ENCODE data around the gene SHOX. TPM values are rescaled to one million over a fixed set of nuclear protein-coding genes. Genes with fewer than 3 reads are reported as not detected.
"Not testable (repeated sequence)": the region's sequence is repeated elsewhere in the genome, so short reads cannot be mapped to it uniquely, and the experiment has no call there.

The SHOX gene
- total and polyA plus RNA-seq, 2 donors (not counting 1 experiment from before 2014, with no cell fraction given): not detected

DNA sequence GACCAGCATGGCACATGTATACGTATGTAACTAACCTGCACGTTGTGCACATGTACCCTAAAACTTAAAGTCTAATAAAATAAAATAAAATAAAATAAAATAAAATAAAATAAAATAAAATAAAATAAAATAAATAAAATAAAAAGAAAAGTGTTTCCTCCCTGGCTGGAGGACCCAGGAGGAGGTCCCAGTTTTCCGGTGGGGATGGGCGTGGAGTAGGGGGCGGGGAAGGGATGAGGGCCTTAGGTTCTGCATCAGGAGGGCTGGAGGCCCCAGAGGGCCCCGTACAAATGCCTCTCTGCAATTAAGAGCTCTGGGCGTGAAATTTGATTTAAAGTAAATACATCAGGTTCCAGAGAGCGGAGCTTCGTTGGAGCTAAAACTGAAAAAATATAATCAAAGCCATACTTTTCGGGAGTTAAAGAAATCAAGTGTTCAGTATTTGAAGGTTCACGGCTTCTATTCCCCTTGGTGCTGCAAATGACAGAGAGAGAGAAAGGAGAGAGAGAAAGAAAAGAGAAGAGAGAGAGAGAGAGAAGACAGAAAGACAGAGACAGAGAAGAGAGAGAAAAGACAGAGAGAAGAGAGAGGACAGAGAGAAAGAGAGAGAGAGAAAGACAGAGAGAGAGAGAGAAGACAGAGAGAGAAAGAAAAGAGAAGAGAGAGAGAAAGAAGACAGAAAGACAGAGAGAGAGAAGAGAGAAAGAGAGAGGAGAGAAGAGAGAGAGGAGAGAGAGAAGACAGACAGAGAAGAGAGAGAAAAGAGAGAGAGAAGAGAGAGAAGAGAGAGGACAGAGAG is 8.7 kb upstream of the SHOX start:
- no peaks in the 10 kb centered on the region for H3K27me3 ChIP-seq (ENCODE audit: control insufficient read depth, insufficient read depth, low read length)
- no peak overlapping the region for H2AFZ ChIP-seq (ENCODE audit: low read length)
- no peaks in the 10 kb centered on the region for H3K4me1 ChIP-seq (ENCODE audit: control insufficient read depth, extremely low read depth, insufficient read depth, low read length)
- no peak for DNase-seq (ENCODE audit: low read depth in 2 of 2)
- no peaks in the 10 kb centered on the region for H3K9me3 ChIP-seq (ENCODE audit: control insufficient read depth, insufficient read depth, low read depth, low read length)
- H3K4me2 ChIP-seq (ENCODE audit: extremely low read depth, insufficient read depth, low read length): no peak overlapping the region
- TF ChIP-seq, protein P1, sequence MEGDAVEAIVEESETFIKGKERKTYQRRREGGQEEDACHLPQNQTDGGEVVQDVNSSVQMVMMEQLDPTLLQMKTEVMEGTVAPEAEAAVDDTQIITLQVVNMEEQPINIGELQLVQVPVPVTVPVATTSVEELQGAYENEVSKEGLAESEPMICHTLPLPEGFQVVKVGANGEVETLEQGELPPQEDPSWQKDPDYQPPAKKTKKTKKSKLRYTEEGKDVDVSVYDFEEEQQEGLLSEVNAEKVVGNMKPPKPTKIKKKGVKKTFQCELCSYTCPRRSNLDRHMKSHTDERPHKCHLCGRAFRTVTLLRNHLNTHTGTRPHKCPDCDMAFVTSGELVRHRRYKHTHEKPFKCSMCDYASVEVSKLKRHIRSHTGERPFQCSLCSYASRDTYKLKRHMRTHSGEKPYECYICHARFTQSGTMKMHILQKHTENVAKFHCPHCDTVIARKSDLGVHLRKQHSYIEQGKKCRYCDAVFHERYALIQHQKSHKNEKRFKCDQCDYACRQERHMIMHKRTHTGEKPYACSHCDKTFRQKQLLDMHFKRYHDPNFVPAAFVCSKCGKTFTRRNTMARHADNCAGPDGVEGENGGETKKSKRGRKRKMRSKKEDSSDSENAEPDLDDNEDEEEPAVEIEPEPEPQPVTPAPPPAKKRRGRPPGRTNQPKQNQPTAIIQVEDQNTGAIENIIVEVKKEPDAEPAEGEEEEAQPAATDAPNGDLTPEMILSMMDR (conservative IDR thresholded peaks at IDR 0.05 in 1 of 2, IDR thresholded peaks at IDR 0.05 in 1 of 2; ENCODE audit: low read depth in 1 of 2, low read length in 2 of 2): no peak
- no peak for TF ChIP-seq EZH2 (IDR thresholded peaks at IDR 0.05; ENCODE audit: low read length, missing control alignments)
- H3K9ac ChIP-seq (ENCODE audit: insufficient read depth, low read length): no peak overlapping the region
- no peaks in the 10 kb centered on the region for H3K36me3 ChIP-seq (ENCODE audit: control insufficient read depth, insufficient read depth, low read length)
- no peak overlapping the region for H3K27ac ChIP-seq (ENCODE audit: insufficient read depth, low read length)
- H4K20me1 ChIP-seq (ENCODE audit: control insufficient read depth, extremely low read depth, insufficient read depth, low read length): no peaks in the 10 kb centered on the region
- H3K4me3 ChIP-seq (replicated peaks in 1 of 4; ENCODE audit: control extremely low read depth in 1 of 4, insufficient read depth in 1 of 4, low read depth in 3 of 4, low read length in 4 of 4): no peak overlapping the region
- H3K79me2 ChIP-seq (ENCODE audit: control insufficient read depth, insufficient read depth, low read length): no peaks in the 10 kb centered on the region

DNA sequence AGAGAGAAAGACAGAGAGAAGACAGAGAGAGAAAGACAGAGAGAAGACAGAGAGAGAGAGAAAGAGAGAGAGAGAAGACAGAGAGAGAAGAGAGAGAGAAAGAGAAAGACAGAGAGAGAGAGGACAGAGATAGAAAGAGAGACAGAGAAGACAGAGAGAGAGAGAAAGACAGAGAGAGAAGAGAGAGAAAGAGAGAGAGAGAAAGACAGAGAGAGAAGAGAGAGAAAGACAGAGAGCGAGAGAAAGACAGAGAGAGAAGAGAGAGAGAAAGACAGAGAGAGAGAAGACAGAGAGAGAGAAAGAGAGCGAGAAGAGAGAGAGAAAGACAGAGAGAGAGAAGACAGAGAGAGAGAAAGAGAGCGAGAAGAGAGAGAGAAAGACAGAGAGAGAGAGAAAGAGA is 7.8 kb upstream of the SHOX start:
- DNase-seq (ENCODE audit: low read depth in 2 of 2); H3K79me2 ChIP-seq (ENCODE audit: control insufficient read depth, insufficient read depth, low read length); H3K36me3 ChIP-seq (ENCODE audit: control insufficient read depth, insufficient read depth, low read length): not testable (repeated sequence)

DNA sequence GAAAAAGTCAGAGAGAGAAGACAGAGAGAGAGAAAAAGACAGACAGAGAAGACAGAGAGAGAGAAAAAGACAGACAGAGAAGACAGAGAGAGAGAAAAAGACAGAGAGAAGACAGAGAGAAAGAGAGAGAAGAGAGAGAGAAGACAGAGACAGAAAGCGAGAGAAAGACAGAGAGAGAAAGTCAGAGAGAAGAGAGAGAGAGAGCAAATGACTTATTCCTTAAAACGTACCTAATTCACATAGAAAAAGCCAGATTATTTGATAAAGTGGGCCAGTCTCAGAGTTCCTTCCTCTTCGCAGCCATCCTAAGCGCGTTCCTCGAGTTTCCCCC is 7.4 kb upstream of the SHOX start:
- H3K9ac ChIP-seq (ENCODE audit: insufficient read depth, low read length): no peak overlapping the region
- DNase-seq (ENCODE audit: low read depth in 2 of 2): no peak
- H3K4me2 ChIP-seq (ENCODE audit: extremely low read depth, insufficient read depth, low read length): no peak overlapping the region
- no peaks in the 10 kb centered on the region for H4K20me1 ChIP-seq (ENCODE audit: control insufficient read depth, extremely low read depth, insufficient read depth, low read length)
- H3K36me3 ChIP-seq (ENCODE audit: control insufficient read depth, insufficient read depth, low read length): no peaks in the 10 kb centered on the region
- no peaks in the 10 kb centered on the region for H3K4me1 ChIP-seq (ENCODE audit: control insufficient read depth, extremely low read depth, insufficient read depth, low read length)
- no peaks in the 10 kb centered on the region for H3K27me3 ChIP-seq (ENCODE audit: control insufficient read depth, insufficient read depth, low read length)
- H2AFZ ChIP-seq (ENCODE audit: low read length): no peak overlapping the region
- H3K27ac ChIP-seq (ENCODE audit: insufficient read depth, low read length): no peak overlapping the region
- no peak for TF ChIP-seq EZH2 (IDR thresholded peaks at IDR 0.05; ENCODE audit: low read length, missing control alignments)
- TF ChIP-seq, protein P1 (conservative IDR thresholded peaks at IDR 0.05 in 1 of 2, IDR thresholded peaks at IDR 0.05 in 1 of 2; ENCODE audit: low read depth in 1 of 2, low read length in 2 of 2): no peak
- H3K9me3 ChIP-seq (ENCODE audit: control insufficient read depth, insufficient read depth, low read depth, low read length): no peaks in the 10 kb centered on the region
- no peak overlapping the region for H3K4me3 ChIP-seq (replicated peaks in 1 of 4; ENCODE audit: control extremely low read depth in 1 of 4, insufficient read depth in 1 of 4, low read depth in 3 of 4, low read length in 4 of 4)
- H3K79me2 ChIP-seq (ENCODE audit: control insufficient read depth, insufficient read depth, low read length): no peaks in the 10 kb centered on the region

More for the DNA sequence above, 7.8 kb upstream of the SHOX start:
- not testable (repeated sequence) for H4K20me1 ChIP-seq (ENCODE audit: control insufficient read depth, extremely low read depth, insufficient read depth, low read length); H2AFZ ChIP-seq (ENCODE audit: low read length); H3K27me3 ChIP-seq (ENCODE audit: control insufficient read depth, insufficient read depth, low read length); H3K4me2 ChIP-seq (ENCODE audit: extremely low read depth, insufficient read depth, low read length); H3K27ac ChIP-seq (ENCODE audit: insufficient read depth, low read length); H3K4me1 ChIP-seq (ENCODE audit: control insufficient read depth, extremely low read depth, insufficient read depth, low read length); H3K4me3 ChIP-seq (replicated peaks in 1 of 4; ENCODE audit: control extremely low read depth in 1 of 4, insufficient read depth in 1 of 4, low read depth in 3 of 4, low read length in 4 of 4); H3K9me3 ChIP-seq (ENCODE audit: control insufficient read depth, insufficient read depth, low read depth, low read length); H3K9ac ChIP-seq (ENCODE audit: insufficient read depth, low read length)

All from fibroblast of lung (primary cell).